Measurements from ENCODE around the gene ERICH6B.

The ERICH6B gene

DNA sequence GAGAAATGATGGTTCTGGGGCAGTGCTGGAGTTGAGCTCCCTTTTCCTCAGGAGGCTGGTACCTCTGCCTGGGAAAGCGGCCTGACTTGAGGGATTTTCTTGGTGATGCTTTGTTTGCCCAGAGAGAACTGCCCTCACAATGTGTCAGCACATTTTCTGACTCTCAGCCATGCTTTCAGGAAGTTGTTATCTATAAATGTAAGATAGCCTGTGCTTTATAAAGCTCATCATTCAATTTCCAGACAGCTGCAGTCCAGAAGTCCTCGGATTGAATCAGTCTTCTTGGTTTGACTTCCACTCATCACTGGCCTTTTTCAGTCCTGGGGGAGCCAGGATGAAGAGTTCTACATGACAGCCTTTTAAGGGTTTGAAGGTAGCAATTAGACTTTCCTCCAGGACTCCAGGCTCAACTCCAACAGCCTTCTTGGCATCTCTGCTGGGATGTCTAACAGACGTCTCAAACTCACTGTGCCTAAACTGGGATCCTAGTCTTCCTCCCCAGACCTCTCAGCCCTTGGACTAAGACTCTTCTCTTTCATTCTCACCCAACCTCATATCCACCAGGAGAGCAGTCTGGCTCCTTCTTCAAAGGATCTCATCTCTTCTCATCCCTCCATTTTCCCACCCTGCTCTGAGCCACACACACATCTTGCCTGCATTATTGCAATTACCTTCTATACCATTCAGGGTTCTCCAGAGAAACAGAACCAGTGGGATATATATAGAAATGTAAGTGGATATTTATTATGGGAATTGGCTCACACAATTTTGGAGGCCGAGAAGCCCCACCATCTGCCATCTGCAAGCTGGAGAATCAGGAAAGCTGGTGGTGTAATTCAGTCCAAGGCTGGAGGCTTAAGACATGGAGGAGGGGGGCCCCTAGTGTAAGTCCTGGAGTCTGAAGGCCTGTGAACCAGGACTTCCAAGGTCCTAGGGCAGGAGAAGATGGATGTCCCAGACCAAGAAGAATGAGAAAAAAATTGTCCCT, 13.1 kb downstream of the ERICH6B start:
- H3K4me3 ChIP-seq (ENCODE audit: low read depth, low read length) = no peak overlapping the region
- DNase-seq (ENCODE audit: low read depth) = no peak

DNA sequence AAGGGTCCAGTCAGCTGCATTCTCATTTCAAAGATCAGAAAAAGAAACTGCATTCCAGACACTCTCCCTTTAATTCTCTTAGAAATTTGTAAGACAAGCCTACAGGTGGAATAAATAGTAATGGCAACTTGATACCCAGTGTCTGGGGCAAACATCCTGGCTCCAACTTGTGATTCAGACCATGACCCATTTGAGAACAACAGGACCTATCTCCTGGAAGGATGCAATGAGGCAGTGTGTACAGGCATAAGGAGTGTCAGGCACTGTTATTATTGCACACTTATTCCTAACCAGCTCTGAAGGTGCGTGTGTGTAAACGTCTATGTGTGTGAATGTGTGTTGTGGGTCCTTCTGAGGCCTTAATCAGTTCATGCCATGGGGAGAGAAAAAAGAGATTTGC, 13.9 kb downstream of the ERICH6B start:
- no peak for DNase-seq (ENCODE audit: low read depth)
- no peak overlapping the region for H3K4me3 ChIP-seq (ENCODE audit: low read depth, low read length)

DNA sequence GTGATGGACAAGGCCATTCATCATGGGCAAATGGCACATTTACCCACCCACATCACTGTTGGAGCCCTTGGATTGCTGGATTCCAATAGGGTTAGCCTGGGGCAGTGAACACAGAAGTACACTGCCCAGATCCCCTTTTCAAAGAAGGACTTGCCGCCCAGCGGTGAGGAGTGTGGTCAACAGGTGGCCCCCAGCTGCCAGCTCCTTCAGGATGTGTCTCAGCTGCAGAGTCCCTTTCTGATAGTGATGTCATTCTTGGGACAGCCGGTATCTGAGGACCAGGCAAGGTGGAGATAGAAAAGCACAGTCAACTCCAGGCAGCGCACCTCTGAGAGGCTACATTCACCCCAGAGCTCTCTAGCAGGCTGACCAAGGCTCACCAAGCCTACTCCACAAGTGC, 16.9 kb downstream of the ERICH6B start:
- DNase-seq (ENCODE audit: low read depth) = no peak
- H3K4me3 ChIP-seq (ENCODE audit: low read depth, low read length) = no peak overlapping the region

DNA sequence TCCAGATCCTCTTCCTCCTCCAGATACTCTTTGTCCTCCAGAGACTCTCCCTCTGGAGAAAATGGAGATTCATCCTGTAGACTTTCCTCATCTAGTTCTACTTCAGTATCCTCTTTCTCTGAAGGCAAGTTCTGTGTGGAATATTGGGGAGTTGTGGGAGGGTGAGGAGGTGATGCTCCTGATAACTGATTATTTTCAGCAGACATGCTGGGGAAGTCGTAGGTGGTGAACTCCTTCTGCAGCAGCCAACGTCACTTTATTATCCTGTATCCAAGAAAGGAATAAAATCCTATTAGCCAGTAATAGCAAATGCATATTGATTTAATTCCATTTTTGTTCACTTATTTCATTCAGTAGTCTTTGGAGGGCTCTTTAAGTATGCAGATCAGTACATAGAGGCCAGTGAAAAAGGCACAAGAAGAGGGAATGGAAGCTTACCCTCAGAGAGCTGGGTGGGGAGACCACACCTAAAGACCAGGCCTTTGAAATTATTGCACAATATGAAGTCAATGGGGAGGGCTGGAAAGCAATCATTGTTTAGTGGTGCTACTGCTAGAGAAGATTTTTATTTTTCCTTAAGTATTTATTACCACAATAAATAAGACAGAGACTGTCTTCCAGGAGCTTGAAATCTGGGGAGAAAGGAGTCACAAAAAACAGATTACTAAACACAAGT, 18.6 kb downstream of the ERICH6B start:
- H3K4me3 ChIP-seq (ENCODE audit: low read depth, low read length) = no peak overlapping the region
- no peak for DNase-seq (ENCODE audit: low read depth)

DNA sequence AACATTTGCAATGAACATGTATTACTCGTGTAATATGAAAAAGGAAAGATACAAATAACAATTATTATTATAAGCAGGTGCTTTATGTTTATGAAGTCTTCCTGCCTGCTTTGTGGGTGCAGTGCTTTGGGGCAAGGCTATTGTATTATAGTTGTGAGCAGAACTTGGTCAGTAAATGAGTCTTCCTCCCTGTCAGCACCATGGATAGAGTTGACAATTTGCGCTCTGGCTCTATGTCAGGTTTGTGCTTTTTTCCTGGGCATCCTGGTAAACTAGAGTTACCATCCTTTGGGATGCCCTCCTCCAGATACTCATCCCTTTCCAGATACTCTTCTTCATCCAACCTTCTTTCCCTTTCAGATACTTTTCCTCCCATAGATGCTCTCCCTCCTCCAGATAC, 19.6 kb downstream of the ERICH6B start:
- H3K4me3 ChIP-seq (ENCODE audit: low read depth, low read length) = no peak overlapping the region
- no peak for DNase-seq (ENCODE audit: low read depth)

DNA sequence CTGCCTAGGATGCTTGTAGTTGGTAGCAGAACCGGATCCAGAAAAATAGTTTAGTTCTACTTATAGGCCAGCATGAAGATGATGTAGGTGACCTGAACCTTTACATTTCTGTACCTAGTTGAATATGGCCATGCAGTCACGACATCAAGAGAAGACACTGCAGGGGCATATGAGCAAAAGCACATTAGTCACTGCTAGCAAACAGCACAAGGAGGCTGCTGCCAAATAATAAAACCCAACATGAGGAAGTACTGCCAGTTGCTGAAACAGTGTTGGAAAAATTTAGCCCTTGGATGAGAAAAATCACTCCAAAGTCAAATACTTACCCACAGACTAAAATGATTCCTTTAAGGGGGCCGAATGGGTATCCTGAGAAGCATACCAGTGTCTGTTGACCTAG, 20.8 kb downstream of the ERICH6B start:
- DNase-seq (ENCODE audit: low read depth) = no peak
- no peak overlapping the region for H3K4me3 ChIP-seq (ENCODE audit: low read depth, low read length)

DNA sequence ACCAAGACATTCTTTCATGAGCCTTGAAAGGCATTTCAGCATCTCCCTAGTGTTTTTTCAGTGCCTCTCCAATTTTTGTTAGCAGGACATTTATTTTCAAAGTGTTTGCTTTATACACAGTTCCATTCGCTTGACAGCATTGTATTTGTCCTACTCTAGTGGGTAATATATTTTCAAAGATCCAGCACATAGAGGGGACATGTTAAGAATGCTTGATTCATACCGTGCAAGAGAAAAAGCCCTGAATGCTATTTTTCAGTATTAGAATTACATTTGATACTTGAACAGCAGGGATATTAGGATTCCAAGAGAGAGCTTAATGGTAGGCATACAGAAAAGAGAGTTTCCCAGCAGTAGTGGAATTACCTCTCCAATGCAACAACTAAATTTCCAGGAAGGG, 21.3 kb downstream of the ERICH6B start:
- DNase-seq (ENCODE audit: low read depth) = no peak
- no peak overlapping the region for H3K4me3 ChIP-seq (ENCODE audit: low read depth, low read length)

DNA sequence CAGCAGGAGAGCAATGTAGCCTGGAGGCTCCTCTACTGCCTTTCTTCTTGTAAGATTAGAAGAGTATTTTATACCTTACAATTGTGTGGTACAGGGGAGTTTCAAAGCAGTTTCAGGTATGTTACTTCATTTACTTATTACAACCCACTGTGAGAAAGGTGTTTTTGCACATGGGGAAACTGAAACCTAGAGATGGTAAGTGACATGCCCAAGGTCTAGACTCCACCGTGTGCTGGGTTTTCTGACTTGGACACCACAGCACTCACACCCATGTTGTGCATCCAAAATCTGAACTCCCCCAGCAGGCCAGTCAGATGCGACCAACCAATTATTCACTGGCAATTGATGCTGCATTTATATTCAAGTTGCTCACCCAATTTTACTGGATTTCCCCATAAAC, 22.8 kb downstream of the ERICH6B start:
- no peak for DNase-seq (ENCODE audit: low read depth)
- H3K4me3 ChIP-seq (ENCODE audit: low read depth, low read length) = no peak overlapping the region

DNA sequence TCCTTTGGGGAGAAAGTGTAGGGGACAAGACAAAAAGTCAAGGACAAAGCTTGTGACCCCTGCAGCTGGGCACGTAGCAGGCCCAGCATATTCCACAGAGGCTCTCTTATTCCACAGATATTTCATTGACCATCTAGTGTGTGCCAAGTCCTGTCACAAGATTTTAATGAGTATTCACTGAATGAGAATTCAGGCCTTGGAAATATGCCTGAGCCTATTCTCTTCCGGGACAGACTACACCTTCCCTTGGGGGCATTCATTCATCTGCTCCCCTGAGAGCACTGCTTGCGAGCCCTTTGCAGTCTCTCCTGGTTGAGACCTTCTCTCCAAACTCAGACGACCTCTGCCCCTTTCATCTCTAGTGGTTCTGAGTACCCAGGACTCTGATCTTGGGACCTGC, 25.5 kb downstream of the ERICH6B start:
- no peak overlapping the region for H3K4me3 ChIP-seq (ENCODE audit: low read depth, low read length)
- no peak for DNase-seq (ENCODE audit: low read depth)

DNA sequence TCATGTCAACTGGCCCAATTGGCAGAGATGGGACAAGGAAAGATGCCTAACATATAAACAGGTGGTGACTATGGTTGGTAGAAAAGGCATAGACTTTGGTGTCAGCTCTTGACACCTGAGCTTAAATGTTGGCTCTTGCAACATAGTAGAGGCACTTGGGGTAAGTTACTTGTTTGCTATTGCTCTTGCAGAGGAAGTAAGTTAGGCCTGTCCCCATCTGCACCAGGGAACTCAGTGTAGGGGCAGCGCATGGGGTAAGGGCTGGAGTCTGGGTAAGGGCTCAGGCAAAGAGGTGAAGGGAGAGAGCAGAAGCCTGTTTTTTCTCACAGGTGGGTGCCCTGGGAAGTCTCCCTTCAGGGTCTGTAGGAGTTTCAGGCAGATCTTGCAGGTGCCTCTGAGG, 27.6 kb downstream of the ERICH6B start:
- H3K4me3 ChIP-seq (ENCODE audit: low read depth, low read length) = no peak overlapping the region
- DNase-seq (ENCODE audit: low read depth) = no peak

DNA sequence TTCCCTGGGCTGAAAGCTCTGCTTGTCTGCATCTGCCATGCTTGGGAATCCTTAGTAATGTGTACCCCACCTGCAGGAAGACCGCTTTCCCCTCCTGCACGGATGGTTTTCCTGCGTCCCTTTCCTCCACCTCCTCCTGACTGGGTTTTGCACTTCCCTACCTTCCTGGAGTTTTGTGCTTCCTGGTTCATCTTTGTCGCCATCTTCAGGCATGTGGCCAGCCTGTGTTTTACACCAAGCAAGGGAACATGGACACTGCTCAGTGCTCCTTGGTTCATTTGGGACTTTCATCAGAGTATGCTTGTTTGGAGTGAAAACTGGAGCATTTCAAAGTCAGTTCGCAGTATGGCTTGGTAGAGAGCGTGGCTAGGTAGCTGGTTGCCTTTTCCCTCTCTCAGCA, 30.7 kb downstream of the ERICH6B start:
- H3K4me3 ChIP-seq (ENCODE audit: low read depth, low read length) = no peak overlapping the region
- DNase-seq (ENCODE audit: low read depth) = no peak

DNA sequence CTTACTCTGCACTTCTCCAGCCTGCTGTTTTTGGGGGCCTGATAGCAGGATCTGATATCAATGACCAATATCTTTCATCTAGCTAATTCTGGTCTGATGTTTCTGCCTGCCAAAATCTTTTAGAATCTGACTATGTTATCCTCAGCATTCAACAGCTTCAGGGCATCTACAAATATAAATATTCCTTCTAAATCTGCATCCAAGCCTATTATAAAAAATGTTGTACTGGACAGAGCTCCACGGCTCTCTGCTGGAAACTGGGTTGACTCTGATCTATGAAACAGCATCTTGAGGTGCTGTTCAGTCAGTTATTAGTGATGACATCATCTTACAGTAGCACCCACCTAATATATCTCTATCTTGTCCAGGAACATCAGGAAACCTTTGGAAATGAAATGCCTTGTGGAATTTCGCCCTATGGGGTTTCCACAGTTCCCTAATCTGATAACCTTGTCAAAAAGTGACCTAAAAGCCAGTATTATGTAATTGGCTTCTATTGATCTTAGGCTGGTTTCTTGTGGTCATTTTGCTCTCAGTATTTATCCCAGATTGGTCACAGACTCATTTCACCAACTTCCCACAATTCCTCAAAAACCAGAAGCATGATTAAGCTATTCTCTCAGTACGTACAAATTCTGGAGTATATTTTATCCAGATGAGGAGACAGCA, 33.0 kb downstream of the ERICH6B start:
- no peak overlapping the region for H3K4me3 ChIP-seq (ENCODE audit: low read depth, low read length)
- DNase-seq (ENCODE audit: low read depth) = no peak

DNA sequence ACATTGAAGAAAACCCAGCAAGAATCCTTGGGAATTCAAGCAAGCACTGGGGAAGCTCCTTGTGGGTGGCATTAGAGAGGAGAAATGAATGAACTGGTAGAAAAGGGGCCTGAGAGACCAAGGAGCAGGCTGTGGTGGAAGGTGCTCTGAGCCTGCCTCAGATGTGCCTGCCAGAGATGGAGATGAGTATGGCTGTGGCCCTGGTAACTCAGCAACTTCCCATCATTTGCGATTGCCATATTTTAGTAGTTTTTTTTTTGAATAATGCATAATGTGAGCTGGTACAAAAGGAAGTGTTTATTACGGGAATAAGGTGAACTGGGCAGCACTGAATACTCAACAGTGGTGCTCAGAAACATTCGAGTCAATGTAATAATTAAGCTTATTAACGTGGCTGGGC, 39.1 kb downstream of the ERICH6B start:
- H3K4me3 ChIP-seq (ENCODE audit: low read depth, low read length) = no peak overlapping the region
- DNase-seq (ENCODE audit: low read depth) = no peak

DNA sequence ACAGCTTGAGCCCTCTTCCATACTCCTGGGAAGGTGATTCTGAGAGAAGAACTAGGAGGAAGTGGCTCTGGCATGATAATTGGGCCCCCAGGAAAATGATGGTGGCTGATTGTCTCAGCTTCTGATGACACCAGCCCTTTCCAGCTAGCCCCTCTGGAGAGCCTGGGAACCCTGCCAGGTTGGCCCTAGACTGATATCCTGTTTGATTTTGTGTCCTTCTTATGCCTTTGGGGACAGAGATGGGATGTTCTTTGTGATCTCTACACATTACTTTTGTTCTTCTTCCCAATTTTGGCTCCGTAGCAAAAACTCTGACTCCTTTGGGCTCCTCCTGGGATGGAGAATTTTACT, 39.7 kb downstream of the ERICH6B start:
- DNase-seq (ENCODE audit: low read depth) = no peak
- no peak overlapping the region for H3K4me3 ChIP-seq (ENCODE audit: low read depth, low read length)

DNA sequence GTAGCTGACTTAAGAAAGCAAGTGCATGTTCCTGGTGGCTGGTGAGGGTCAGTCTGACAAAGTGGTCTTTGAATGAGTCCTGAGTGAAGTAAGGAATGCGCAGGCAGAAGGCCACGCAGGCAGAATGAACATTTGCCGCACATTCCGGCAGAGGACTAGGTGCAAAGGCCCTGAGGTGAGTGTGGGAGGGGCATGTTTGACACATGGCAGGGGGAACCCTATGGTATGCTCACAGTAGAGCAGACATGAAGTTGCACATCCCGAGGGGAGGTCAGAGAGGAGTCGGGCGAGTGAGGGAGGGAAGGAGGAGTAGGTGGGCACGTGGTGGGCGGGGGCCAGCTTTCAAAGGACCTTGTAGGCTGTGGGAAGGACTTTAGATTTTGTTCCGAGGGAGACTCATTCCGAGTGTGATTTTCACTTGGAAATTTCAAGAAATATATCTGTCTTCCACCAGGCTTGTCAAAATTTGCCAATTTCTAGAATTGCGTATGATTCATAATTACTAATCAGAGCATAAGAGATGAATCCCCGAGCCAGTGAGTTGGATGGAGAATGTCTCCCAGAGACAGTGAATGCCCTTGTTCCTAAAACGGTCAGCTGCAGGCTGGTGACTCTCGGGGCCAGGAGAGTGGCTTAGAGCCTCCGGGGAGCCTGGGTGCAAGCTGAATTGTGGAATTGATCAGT, 40.3 kb downstream of the ERICH6B start:
- no peak for DNase-seq (ENCODE audit: low read depth)

DNA sequence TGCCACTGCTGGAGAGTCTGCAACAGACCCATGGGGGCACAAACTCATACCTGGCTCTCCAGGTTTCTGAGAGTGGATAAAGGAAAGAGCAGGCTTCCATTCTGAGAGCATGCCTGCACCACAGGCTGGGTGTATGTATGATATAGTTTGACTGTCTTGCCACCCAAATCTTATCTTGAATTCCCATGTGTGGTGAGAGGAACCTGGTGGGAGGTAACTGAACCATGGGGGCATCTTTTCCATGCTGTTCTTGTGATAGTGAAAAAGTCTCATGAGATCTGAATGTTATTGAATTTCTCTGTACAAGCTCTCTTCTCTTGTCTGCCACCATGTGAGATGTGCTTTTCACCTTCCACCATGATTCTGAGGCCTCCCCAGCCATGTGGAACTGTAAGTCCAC, 50.2 kb downstream of the ERICH6B start:
- H3K4me3 ChIP-seq (ENCODE audit: low read depth, low read length) = no peak overlapping the region

More for the DNA sequence above, 40.3 kb downstream of the ERICH6B start:
- no peak overlapping the region for H3K4me3 ChIP-seq (ENCODE audit: low read depth, low read length)

DNA sequence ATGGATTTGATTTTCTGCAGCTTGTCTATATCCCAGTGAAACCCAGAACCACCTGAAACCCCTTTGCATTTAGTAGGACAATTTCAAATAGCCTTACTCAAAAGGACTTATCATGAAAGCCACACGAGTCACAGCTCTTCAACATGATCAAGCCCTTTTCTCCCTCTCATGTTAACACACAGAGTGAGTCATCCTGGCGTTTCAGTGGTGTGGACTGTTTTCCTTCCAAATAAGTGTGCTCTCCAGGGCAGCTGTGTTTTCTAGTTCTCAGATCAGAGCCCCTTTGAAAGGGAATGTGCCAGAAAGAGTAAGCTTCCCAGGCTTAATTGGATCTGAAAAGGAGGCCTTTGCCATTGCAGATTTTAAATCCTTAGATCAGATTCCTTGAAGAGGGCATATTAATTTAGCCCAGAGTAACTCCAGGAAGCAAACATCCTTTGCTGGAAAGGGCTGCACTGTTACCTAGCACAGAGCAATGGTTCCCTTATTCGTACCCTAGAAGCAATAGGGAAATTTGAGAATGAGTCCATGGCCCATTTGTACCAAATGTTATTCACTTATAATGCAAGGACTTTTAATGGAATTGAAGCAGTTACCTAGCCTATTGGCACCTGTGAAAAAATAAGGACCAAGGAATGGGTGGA, 51.3 kb downstream of the ERICH6B start:
- H3K4me3 ChIP-seq (ENCODE audit: low read depth, low read length) = no peak overlapping the region
- DNase-seq (ENCODE audit: low read depth) = peak; percentile 52

More for the DNA sequence above, 50.2 kb downstream of the ERICH6B start:
- no peak for DNase-seq (ENCODE audit: low read depth)

DNA sequence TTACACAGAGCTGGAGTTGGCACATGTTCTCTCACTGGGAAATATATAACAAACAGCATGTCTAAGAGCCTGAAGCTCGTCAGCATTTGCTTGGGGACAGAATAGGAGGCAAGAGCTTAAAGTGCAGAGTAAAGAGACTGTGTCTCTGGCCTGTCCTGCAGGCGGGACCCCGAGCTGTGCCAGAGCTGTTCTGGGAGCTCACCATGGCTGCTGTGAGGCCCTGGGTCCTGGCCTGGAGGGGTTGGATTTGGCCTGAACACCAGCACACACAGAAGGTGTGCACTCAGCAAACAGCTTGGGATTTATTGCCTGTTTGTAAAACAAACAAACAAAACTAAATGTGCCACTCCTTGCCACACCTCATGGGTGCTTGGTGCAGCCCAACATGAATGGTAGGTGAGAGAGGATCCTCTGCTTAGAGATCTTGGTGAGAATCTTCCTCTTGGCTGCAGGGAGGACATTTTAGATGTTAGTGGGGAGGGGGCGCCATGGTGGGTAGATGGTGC, 60.9 kb downstream of the ERICH6B start:
- H3K4me3 ChIP-seq (ENCODE audit: low read depth, low read length) = no peak overlapping the region
- DNase-seq (ENCODE audit: low read depth) = no peak

DNA sequence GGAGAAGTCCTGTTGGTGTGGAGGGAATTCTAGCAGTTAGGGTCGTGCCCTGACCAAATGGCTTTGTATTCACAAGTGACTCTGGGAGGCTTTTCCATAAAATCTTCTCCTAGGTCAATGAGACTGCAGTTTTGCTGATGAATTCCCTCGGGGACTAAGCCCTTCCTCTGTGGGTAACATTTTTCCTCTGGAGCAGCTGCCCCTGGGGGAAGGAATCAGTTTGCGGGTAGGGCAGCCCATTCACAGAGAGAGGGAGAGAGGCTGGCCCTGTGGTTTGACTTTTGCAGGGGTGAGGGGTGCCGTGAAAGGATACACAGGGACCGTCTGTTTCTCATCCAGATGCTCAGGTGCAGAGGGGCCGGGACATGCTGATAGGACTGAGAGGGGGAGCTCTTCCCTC, 67.3 kb downstream of the ERICH6B start:
- DNase-seq (ENCODE audit: low read depth) = no peak
- no peak overlapping the region for H3K4me3 ChIP-seq (ENCODE audit: low read depth, low read length)
